GM21526 (cell line): ENCODE measurements around the gene CCNF.

ENCODE experiments used
- ATAC-seq: cut with Tn5 transposase; IDR thresholded peaks from one replicate; pipeline ENCODE4 v1.9.1; 2021; ENCODE audit warnings: moderate library complexity; ENCODE audit not compliant: unreplicated experiment, low FRiP score

CCNF gene

GRCh38 chr16:2456551-2457153, 27.4 kb downstream of the CCNF start:
- no peak for ATAC-seq

GRCh38 chr16:2457267-2457666, 28.0 kb downstream of the CCNF start:
- ATAC-seq = no peak

- ATAC-seq = no peak
These were observed 28.7 kb downstream of the CCNF start for GRCh38 chr16:2457946-2458345.

- no peak for ATAC-seq
These were observed 29.8 kb downstream of the CCNF start for GRCh38 chr16:2458887-2459646.

- ATAC-seq = peak; percentile 59
These were observed 30.6 kb downstream of the CCNF start, which contains the start of gene TEDC2 for GRCh38 chr16:2459647-2460390. TSS of gene TEDC2 (plus strand) at chr16:2460109. CDS start at chr16:2460145, 36 bp downstream.

- ATAC-seq = no peak
These were observed 31.1 kb downstream of the CCNF start for GRCh38 chr16:2460391-2460713.

GRCh38 chr16:2460916-2461315, 31.7 kb downstream of the CCNF start:
- ATAC-seq = no peak

- ATAC-seq = no peak
These were observed 33.0 kb downstream of the CCNF start for GRCh38 chr16:2462031-2462866.

GRCh38 chr16:2464333-2464732, 35.1 kb downstream of the CCNF start:
- no peak for ATAC-seq

GRCh38 chr16:2465653-2466415, 36.6 kb downstream of the CCNF start:
- no peak for ATAC-seq

GRCh38 chr16:2466667-2467527, 37.6 kb downstream of the CCNF start:
- no peak for ATAC-seq

- ATAC-seq = no peak
These were observed 38.4 kb downstream of the CCNF start for GRCh38 chr16:2467528-2468232.

GRCh38 chr16:2468233-2468724, 39.0 kb downstream of the CCNF start:
- ATAC-seq = no peak

- ATAC-seq = no peak
These were observed 39.6 kb downstream of the CCNF start for GRCh38 chr16:2468725-2469398.

- ATAC-seq = no peak
These were observed 40.4 kb downstream of the CCNF start for GRCh38 chr16:2469399-2470233.

- no peak for ATAC-seq
These were observed 41.0 kb downstream of the CCNF start for GRCh38 chr16:2470234-2470601.

GRCh38 chr16:2470603-2471015, 41.4 kb downstream of the CCNF start:
- no peak for ATAC-seq
